Endothelial cell of umbilical vein (primary cell): ENCODE results near the gene WASL.

Experiments used
- EZH2 ChIP-seq: IDR thresholded peaks from 2 replicates; pipeline ENCODE4 v1.6.1; 2012; ENCODE audit warnings: borderline replicate concordance, low read depth, mild to moderate bottlenecking, moderate library complexity, low read length, inconsistent platforms; ENCODE audit not compliant: severe bottlenecking
- JUN ChIP-seq: IDR thresholded peaks from 2 replicates; pipeline ENCODE4 v1.6.1; 2011; ENCODE audit warnings: borderline replicate concordance, low read depth; ENCODE audit not compliant: insufficient read length, insufficient read depth
- POLR2A ChIP-seq: IDR thresholded peaks from 2 replicates; pipeline ENCODE4 v1.6.1; 2012; ENCODE audit warnings: low read depth, mild to moderate bottlenecking, control low read depth, low read length
- POLR2AphosphoS5 ChIP-seq: IDR thresholded peaks from 2 replicates; pipeline ENCODE4 v1.6.1; 2012; ENCODE audit warnings: low read depth, mild to moderate bottlenecking, control low read depth, low read length, moderate library complexity; ENCODE audit not compliant: insufficient read depth
- TF ChIP-seq, protein P1 (sequence below): IDR thresholded peaks from 2 replicates; pipeline ENCODE4 v1.6.1; 2011; ENCODE audit not compliant: insufficient read depth, insufficient read length
- TF ChIP-seq, protein P2 (sequence below), 2 donors: IDR thresholded peaks; 1 replicate in 1 of 2; 2 replicates in 1 of 2; pipeline ENCODE4 v1.5.1; 2011; ENCODE audit warnings: low read length in 2 of 2, mild to moderate bottlenecking in 2 of 2, moderate library complexity in 2 of 2, control low read depth in 1 of 2, inconsistent platforms in 1 of 2, low read depth in 1 of 2; ENCODE audit not compliant: insufficient read depth in 1 of 2; ENCODE audit errors: extremely low read depth in 1 of 2

DNA sequence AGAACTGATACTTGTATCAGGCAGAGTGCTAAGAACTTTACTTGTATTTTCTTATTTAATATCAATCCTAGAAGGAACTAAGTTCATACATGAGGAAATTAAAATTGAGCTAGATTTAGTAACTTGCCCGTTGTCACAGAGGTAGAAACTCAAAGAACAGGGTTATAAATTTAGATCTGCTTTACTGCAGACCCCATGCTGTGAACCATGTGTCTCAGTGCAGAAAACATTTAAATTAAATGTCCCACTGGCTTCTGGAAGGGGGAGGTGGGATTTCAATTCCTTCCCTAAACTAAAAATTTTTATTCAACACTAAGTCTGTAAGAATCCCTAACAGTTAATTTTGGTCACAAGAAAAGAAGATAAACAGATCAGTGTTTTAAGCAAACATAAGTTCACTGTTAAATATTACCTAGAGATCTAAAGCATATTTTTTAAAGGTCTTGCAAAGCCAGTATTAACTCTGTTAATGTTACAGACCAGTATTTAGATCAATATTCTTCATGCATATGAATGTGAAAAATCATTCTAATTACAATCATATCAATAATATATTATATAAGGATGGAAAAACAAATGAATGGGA lies 23.1 kb downstream of the WASL start:
- TF ChIP-seq, protein P1, sequence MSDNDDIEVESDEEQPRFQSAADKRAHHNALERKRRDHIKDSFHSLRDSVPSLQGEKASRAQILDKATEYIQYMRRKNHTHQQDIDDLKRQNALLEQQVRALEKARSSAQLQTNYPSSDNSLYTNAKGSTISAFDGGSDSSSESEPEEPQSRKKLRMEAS: no peak
- TF ChIP-seq POLR2A (no peak), POLR2AphosphoS5 (no peak), JUN (no peak), EZH2 (no peak)
- TF ChIP-seq, protein P2, sequence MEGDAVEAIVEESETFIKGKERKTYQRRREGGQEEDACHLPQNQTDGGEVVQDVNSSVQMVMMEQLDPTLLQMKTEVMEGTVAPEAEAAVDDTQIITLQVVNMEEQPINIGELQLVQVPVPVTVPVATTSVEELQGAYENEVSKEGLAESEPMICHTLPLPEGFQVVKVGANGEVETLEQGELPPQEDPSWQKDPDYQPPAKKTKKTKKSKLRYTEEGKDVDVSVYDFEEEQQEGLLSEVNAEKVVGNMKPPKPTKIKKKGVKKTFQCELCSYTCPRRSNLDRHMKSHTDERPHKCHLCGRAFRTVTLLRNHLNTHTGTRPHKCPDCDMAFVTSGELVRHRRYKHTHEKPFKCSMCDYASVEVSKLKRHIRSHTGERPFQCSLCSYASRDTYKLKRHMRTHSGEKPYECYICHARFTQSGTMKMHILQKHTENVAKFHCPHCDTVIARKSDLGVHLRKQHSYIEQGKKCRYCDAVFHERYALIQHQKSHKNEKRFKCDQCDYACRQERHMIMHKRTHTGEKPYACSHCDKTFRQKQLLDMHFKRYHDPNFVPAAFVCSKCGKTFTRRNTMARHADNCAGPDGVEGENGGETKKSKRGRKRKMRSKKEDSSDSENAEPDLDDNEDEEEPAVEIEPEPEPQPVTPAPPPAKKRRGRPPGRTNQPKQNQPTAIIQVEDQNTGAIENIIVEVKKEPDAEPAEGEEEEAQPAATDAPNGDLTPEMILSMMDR (IDR thresholded peaks at IDR 0.05; ENCODE audit: extremely low read depth in 1 of 2, insufficient read depth in 1 of 2, low read depth in 1 of 2, low read length in 2 of 2): no peak
